WTC11 (cell line): ENCODE data around the gene ZNF366. TPM values are rescaled to one million over a fixed set of nuclear protein-coding genes. Genes with fewer than 3 reads are reported as not detected.

ENCODE experiments used
- ATAC-seq: fragments of 200-7000 bp; cut with Tn5 transposase; 2 replicates; pipeline ENCODE4 v1.10.0; 2021; ENCODE audit warnings: mild to moderate bottlenecking, moderate library complexity
- CTCF ChIA-PET: fragments of 300-600 bp; sonication (Branson Sonifier 250); formaldehyde crosslinking; loops from one replicate; lab custom pipeline; 2021; ENCODE audit warnings: antibody characterized with exemption; lab: Charles Lee
- POLR2A ChIA-PET: fragments of 350-600 bp; sonication (Branson Sonifier 250); formaldehyde crosslinking; loops from one replicate; lab custom pipeline; 2021; ENCODE audit warnings: antibody characterized with exemption; lab: Charles Lee
- DNase-seq: peaks from one replicate; pipeline ENCODE4 v3.0.0; 2021; ENCODE audit warnings: low spot score
- H3K27ac Mint-ChIP-seq: 2 replicates; pipeline ENCODE4 v1.8.0; 2021; ENCODE audit warnings: mixed read lengths
- H3K27me3 Mint-ChIP-seq: 2 replicates; pipeline ENCODE4 v1.8.0; 2021; ENCODE audit warnings: low read depth, mild to moderate bottlenecking, moderate library complexity, mixed read lengths
- H3K36me3 Mint-ChIP-seq: 2 replicates; pipeline ENCODE4 v1.8.0; 2021; ENCODE audit warnings: mixed read lengths
- H3K4me1 Mint-ChIP-seq: 2 replicates; pipeline ENCODE4 v1.8.0; 2022; ENCODE audit warnings: mixed read lengths
- H3K4me3 Mint-ChIP-seq: 2 replicates; pipeline ENCODE4 v1.8.0; 2021; ENCODE audit warnings: mild to moderate bottlenecking, moderate library complexity, mixed read lengths
- H3K9me3 Mint-ChIP-seq: 2 replicates; pipeline ENCODE4 v1.8.0; 2021; ENCODE audit warnings: mixed read lengths
- AR ChIP-seq: fragments of 250-450 bp; sonication (Bioruptor Pico); IDR thresholded peaks from 2 replicates; pipeline ENCODE4 v1.9.0; 2021; ENCODE audit warnings: mild to moderate bottlenecking
- ATF1 ChIP-seq: sonication (generic); formaldehyde crosslinking; IDR thresholded peaks from 2 replicates; pipeline ENCODE4 v1.8.1; 2023; ENCODE audit warnings: mild to moderate bottlenecking, moderate library complexity, missing genetic modification reagents
- ATF2 ChIP-seq: sonication (generic); formaldehyde crosslinking; IDR thresholded peaks from 2 replicates; pipeline ENCODE4 v1.8.1; 2022; ENCODE audit warnings: low read depth, missing genetic modification reagents, borderline replicate concordance
- CBFB ChIP-seq: sonication (generic); formaldehyde crosslinking; IDR thresholded peaks from 2 replicates; pipeline ENCODE4 v1.8.1; 2022; ENCODE audit warnings: mild to moderate bottlenecking, low read depth, missing genetic modification reagents
- E2F1 ChIP-seq: sonication (generic); formaldehyde crosslinking; IDR thresholded peaks from 2 replicates; pipeline ENCODE4 v1.8.0; 2022; ENCODE audit warnings: mild to moderate bottlenecking, missing genetic modification reagents
- E2F4 ChIP-seq: sonication (generic); formaldehyde crosslinking; IDR thresholded peaks from 2 replicates; pipeline ENCODE4 v1.8.1; 2022; ENCODE audit warnings: low read depth, mild to moderate bottlenecking, moderate library complexity, missing genetic modification reagents, borderline replicate concordance
- ESRRA ChIP-seq: sonication (generic); formaldehyde crosslinking; IDR thresholded peaks from 2 replicates; pipeline ENCODE4 v1.8.1; 2022; ENCODE audit warnings: mild to moderate bottlenecking, missing genetic modification reagents, borderline replicate concordance
- ETV6 ChIP-seq: sonication (generic); formaldehyde crosslinking; IDR thresholded peaks from 2 replicates; pipeline ENCODE4 v1.8.1; 2022; ENCODE audit warnings: mild to moderate bottlenecking, missing genetic modification reagents
- FOXJ3 ChIP-seq: sonication (generic); formaldehyde crosslinking; IDR thresholded peaks from 2 replicates; pipeline ENCODE4 v1.9.0; 2021; ENCODE audit warnings: missing genetic modification reagents, mild to moderate bottlenecking, borderline replicate concordance
- FOXK1 ChIP-seq: sonication (generic); formaldehyde crosslinking; IDR thresholded peaks from 2 replicates; pipeline ENCODE4 v1.8.0; 2022; ENCODE audit warnings: mild to moderate bottlenecking, moderate library complexity, missing genetic modification reagents
- MAX ChIP-seq: sonication (generic); formaldehyde crosslinking; IDR thresholded peaks from 2 replicates; pipeline ENCODE4 v1.8.0; 2022; ENCODE audit warnings: mild to moderate bottlenecking, missing genetic modification reagents
- MYBL2 ChIP-seq: sonication (generic); formaldehyde crosslinking; IDR thresholded peaks from 2 replicates; pipeline ENCODE4 v1.8.1; 2023; ENCODE audit warnings: mild to moderate bottlenecking, moderate library complexity, missing genetic modification reagents
- STAT6 ChIP-seq: sonication (generic); formaldehyde crosslinking; conservative IDR thresholded peaks from 2 replicates; pipeline ENCODE4 v1.8.1; 2023; ENCODE audit warnings: mild to moderate bottlenecking, low read depth, missing genetic modification reagents, moderate library complexity
- ZNF512 ChIP-seq: sonication (generic); formaldehyde crosslinking; IDR thresholded peaks from 2 replicates; pipeline ENCODE4 v1.8.1; 2022; ENCODE audit warnings: missing genetic modification reagents, borderline replicate concordance
- ZNF532 ChIP-seq: fragments of 250-450 bp; sonication (Bioruptor Pico); IDR thresholded peaks from 2 replicates; pipeline ENCODE4 v1.9.0; 2021; ENCODE audit warnings: mild to moderate bottlenecking, borderline replicate concordance
- ZSCAN18 ChIP-seq: fragments of 250-450 bp; sonication (Bioruptor Pico); IDR thresholded peaks from 2 replicates; pipeline ENCODE4 v2.1.2; 2022; ENCODE audit warnings: mild to moderate bottlenecking, moderate library complexity
- total RNA-seq: library from RNA; stranded (reverse); gene quantifications from 3 replicates; pipeline ENCODE4 v1.2.3, GENCODE V29; 2021

ZNF366 gene
- total RNA-seq, 1 experiment from 2014 or later = not detected

GRCh38 chr5:72417333-72418062 lies 89.7 kb downstream of the ZNF366 start:
- CTCF ChIA-PET = no interaction called here
- H3K4me3 Mint-ChIP-seq = no peak overlapping the region
- H3K27ac Mint-ChIP-seq = no peak overlapping the region
- DNase-seq (peak; percentile 14), ATAC-seq (no peak)
- no peaks in the 10 kb centered on the region for H3K9me3 Mint-ChIP-seq
- POLR2A ChIA-PET = no interaction called here
- H3K4me1 Mint-ChIP-seq = no peaks in the 10 kb centered on the region
- no peaks in the 10 kb centered on the region for H3K27me3 Mint-ChIP-seq
- H3K36me3 Mint-ChIP-seq = no peaks in the 10 kb centered on the region
- TF ChIP-seq E2F1 (CRISPR knock-in tag) (no peak), ETV6 (CRISPR knock-in tag) (no peak), ESRRA (CRISPR knock-in tag) (no peak), CBFB (no peak), FOXJ3 (CRISPR knock-in tag) (no peak), FOXK1 (no peak), MAX (CRISPR knock-in tag) (no peak), ZSCAN18 (CRISPR knock-in tag) (no peak), ATF2 (CRISPR knock-in tag) (no peak), ZNF512 (CRISPR knock-in tag) (no peak), E2F4 (CRISPR knock-in tag) (no peak), ATF1 (CRISPR knock-in tag) (no peak), ZNF532 (CRISPR knock-in tag) (no peak), STAT6 (CRISPR knock-in tag) (no peak), AR (CRISPR knock-in tag) (no peak), MYBL2 (CRISPR knock-in tag) (no peak)
